ENCODE data around the gene GNLY.

DNA sequence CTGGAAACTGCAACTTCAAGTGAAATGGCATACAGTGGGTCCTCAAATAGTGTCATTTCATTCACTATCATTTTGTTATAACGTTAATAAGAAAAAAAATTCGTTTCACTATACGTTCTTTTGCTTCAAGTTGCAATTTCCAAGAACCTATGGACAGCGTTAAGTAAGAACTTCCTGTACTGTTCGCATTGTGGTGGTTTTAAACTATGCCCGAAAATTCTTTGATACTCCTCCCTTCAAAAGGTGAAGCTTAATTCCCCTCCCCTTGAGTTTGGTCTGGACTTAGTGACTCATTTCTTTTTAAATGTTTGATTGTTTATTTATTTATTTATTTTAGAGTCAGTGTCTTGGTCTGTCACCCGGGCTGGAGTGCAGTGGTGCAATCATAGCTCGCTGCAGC lies 20.7 kb downstream of the GNLY start:
- TF ChIP-seq CTCF (IDR thresholded peaks at IDR 0.05) (no peak), POLR2A (IDR thresholded peaks at IDR 0.05) (no peak)
